HG02870 (cell line): ENCODE measurements around the gene GRHL3.

Experiments used
- ATAC-seq: cut with Tn5 transposase; IDR thresholded peaks from one replicate; pipeline ENCODE4 v1.9.1; 2021; ENCODE audit warnings: mild to moderate bottlenecking, moderate library complexity; ENCODE audit not compliant: unreplicated experiment

The GRHL3 gene

DNA sequence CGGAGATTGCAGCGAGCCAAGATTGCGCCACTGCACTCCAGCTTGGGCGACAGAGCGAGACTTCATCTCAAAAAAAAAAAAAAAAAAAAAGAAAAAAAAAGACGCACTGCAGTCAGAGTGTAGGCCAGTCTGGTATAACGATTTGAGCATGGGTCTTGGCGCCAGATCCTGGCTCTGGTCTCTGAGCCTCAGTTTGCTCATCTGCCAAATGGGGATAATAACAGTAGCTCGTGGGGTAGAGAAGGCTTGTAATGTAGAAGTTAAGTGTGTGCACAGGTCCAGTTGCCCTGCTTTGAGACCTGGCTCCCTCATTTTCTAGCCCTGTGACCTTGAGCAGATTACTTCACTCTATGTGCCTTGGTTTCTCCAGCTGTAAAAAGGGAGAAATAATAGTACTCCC is 26.3 kb upstream of the GRHL3 start:
- ATAC-seq: no peak

DNA sequence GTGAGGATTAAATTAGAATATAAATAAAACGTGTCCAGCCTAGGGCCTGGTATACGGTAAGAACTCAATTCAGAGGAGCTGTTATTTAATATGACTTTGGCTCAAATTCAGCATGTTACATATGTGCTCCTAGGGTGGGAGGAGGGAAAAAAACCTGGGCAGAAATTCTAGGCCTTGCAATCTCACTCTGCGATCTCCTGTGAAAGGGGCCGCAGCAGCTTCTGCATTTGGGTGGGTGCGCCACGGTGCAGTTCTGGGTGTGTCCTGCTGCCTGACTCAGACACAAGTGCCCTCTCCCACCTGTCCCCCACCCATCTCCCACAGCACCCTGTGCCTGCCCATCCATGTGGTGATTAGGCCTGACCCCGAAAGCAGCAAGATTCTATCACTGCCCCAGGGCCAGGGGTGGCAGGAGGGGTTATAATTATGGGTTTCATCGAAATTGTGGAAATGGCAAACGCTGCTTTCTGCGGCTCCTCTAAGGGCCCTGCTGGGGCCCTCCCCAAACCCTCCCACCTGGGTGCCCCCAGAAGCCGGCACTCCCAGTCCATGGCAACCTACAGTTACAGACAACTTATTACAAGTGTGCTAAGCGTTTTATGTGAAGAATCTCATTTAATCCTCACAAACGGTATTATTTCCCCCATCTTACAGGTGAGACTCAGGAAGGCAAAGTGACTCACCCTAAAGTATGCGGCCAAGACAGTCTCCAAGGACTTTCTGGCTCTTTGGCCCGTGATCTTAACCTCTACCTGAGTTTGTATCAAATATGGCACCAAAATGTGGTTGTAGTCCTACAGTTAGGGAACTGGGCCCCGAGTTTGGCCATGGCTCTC is 25.5 kb upstream of the GRHL3 start:
- ATAC-seq: no peak

DNA sequence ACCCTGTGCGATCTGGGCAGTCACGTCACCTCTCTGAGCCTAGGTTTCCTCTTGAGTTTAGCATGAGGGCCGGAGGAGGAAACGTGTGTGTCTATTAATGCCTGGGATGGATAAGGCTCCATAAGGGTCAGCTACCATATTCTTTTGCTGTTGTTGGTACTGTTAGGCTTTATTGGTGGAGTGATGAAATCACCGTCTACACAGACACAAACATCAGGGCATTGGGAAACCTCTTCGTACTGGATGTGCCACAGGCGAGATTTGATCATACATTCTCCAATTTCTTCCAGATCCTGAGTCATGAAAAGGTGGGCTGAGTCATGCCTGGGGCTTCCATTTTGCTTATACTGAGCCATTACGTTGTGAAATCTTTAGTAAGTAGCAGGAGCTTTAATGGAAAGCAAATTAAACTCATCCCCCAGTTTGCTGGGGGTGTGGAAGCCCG is 24.9 kb upstream of the GRHL3 start:
- no peak for ATAC-seq

DNA sequence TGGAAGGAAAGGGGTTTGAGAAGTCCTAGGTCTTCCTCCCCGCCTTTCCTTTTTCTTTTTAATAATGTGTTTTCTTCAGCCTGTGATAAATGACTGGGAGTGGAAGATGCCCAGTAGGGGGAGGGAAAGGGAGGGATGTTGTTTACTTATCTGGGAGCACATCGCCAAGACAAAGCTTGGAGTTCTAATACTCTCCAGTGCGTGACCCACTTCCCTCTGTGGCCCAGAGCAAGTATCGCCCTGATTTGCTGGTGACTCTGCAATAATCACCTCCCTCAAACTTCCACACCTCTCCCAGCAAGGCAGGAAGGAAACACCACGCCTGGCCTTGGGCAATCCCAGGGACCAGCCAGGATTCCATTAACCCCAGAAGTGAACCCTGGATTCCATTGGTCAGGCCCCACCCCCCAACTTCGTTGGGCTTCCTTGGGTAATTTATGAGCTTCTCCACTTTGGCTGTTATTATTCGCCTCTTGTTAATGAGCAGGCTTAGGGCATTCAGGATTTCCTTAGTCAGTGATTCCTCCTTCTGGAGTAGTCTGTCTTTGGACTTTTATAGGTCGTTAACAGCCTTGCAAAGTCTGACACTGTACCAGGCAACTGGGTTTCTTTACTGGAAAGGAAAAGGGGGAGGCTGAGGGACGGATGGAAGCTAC is 24.3 kb upstream of the GRHL3 start:
- ATAC-seq: no peak

DNA sequence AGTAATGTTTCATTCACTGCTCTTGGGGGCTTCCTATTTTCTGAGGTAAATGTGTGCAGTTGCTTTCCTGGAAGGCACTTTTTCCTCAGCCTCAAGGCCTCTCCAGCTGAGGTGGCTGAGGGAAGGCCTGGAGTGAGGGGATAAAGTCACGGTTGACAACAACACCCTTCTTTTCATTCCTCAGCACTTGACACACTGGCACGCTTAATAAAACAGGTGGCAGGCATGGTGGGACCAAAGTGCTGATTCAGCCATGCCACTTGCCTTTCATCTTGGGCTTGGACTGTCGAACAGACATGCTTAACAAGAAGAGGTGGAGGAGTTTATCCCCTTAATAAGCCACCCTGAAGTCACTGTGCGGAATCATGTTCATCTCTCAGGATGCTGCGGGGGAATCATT is 23.6 kb upstream of the GRHL3 start:
- no peak for ATAC-seq

DNA sequence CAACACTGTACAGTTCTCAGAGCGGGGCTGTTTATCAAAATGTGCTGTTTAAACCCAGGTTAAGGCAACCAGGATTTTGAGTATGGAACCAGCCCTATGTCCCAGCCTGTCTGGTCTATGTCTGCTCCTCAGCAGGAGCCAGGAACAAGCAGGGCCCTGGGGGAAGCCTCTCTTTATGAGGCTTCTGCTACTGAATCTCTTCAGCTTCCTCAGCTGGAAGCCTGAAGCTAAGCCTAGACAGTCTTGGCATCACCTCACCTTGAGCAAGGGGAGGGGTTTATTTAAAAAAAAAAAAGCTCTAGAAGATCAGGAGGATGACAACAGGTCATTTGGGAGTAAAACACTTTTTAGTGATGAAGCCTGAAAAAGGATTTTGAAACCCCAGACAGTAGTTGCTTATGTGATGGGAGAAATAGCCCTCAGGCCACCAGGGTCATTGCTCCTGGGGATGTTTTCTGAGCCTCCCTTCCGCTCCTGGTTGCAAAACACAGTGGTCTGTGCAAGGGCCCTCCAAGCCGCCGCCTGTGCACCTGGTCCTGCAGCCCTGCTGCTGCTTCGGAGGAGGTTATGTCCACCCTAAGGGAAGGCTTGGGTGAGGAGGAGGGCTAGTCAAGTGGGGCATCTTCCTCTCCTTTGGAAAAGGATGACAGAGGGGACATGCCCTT is 21.8 kb upstream of the GRHL3 start:
- no peak for ATAC-seq

DNA sequence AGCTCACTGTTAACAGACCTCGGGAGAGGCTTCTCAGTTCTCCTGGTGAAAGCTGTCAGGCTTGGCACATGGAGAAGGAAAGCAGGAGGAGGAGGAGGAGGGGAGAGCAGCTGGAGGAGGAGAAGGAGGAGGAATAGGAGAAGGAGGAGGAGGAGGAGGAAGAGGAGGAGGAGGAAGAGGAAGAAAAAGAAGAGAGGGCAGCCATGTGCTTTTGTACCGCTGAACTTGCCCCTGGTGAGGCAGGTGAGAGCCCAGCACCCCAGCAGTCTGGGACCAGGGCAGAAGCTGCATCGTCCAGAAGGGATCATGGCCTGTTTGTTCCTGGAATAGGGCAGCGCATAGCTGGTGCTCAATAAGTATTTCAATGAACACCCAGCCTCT is 21.3 kb upstream of the GRHL3 start:
- no peak for ATAC-seq

DNA sequence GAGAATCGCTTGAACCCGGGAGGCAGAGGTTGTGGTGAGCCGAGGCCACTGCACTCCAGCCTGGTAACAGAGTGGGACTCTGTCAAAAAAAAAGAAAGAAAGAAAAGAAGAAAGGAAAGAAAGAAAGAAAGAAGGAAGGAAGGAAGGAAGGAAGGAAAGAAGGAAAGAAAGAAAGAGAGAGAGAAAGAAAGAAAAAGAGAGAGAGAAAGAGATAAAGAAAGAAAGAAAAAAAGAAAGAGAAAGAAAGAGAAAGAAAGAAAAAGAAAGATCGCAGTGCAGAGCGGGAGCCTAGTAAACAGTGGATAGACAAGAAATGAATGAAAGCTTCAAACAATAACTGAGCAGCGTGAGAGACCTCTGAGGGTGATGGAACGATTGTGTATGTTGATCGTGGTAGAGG is 20.6 kb upstream of the GRHL3 start:
- no peak for ATAC-seq

DNA sequence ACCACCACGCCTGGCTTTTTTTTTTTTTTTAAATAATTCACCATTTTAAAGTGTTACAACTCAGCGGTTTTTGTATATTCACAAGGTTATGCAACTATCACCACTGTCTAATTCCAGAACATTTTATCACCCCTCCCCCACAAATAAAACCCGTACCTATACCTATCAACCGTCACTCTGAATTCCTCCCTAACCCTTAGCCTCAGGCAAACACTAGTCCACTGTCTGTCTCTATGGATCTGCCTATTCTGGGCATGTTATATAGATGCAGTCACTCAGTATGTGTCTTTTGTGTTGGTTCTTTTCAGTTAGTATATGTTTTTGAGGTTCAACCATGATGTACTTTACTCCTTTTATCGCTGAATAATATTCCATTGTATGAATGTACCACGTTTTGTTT is 19.3 kb upstream of the GRHL3 start:
- no peak for ATAC-seq

DNA sequence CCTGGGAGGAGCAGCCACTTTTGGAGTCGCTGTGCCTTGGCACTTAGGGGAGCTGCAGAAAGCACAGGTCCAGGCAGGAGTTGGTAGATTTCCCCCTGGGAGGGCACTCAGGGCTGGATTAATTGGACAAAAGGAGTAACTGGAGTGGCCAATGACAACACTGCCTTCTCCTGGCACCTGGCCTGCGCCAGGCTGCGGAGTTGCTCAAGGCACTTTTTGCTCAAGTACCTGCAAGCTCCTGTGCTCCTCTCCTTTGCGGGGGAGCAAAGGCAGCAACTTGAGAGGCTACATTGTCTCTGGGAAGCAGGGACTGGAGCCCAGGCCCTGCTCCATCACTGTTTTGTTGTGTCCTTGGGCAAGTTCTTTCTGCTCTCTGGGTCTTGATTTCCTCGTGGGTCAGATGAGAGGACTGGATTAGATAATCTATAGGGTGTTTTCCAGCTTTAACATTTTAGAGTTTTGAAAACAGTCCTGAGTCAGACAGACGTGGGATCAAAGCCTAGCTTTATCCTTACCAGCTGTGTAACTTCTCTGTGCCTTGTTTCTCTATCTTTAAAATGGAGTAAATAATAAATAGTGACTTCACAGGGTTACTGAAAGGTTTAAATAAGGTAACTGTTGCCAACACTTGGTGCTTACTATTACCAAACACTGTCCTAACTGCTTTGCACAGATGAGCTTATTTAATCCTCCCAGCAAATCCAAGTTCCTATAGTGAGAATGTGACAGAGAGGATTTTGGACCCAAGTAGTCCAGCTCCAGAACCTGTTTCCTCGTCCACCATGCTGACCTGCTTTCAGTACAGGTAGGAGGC is 18.0 kb upstream of the GRHL3 start:
- ATAC-seq: no peak

DNA sequence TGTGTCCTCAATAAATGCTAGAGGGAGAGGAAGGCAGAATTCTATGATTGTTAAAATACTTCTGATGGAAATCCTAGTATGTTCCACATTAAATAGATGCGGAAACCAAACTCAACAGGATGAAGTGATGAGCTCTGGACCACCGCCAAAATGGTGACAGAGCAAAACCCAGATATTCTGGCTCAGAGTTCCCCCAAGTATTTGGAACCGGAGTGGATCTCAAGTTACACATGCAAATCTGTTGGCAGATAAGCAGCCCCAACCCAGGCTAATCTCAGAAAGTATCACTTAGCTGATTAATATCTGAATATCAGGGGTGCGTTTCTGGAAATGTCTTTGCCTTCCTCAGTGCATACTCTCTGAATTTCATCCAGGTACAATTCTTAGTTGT is 17.4 kb upstream of the GRHL3 start:
- ATAC-seq: no peak

DNA sequence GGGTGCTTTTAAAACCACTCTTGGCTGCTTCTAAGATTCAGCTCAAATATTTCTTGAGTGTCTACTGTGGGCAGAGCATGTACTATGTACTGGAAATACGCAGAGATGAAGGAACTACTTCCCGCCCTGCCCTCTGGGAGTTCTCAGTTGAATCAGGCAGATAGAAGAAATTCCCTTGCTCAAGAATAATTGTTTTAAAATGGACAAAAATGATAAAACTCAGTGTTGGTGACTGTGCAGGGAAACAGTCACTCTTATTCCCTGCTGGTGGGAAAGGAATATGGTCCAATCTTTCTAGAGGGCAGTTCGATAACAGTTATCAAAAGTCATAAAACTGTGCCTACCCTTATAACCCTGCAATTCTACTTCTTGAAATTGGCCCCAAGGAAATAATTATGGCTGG is 16.9 kb upstream of the GRHL3 start:
- ATAC-seq: no peak

DNA sequence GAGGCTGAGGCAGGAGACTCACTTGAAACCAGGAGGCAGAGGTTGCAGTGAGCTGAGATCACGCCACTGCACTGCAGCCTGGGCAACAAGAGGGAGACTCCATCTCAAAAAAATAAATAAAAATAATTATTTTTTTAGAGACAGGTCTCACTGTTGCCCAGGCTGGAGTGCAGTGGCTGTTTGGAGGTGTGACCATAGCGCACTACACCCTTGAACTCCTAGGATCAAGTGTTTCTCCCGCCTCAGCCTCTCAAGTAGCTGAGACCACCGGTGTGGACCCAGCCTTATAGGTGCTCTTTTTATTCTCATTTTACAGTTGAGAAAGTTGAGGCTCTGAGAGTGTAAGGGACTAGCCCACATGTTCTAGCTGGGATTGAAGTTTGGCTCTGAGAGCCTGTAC is 15.6 kb upstream of the GRHL3 start:
- ATAC-seq: no peak

DNA sequence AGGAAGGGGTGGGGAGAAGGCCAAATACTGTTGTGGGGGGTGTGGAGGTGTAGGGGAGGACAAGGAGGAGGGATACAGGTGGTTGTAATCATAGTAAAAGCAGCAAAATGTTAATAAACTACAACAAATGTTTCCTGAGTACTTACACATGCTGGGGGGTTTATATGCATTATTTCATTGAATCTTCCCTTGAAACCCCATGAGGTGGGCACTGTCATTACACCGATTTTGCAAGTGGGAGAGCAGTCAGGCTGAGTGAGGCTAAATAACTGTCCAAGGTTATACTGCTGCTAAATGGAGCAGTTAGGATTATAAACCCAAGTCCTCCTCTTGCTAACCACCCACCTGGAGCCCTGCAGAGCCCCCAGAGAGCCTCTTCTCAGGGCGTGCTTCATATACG is 14.4 kb upstream of the GRHL3 start:
- no peak for ATAC-seq

DNA sequence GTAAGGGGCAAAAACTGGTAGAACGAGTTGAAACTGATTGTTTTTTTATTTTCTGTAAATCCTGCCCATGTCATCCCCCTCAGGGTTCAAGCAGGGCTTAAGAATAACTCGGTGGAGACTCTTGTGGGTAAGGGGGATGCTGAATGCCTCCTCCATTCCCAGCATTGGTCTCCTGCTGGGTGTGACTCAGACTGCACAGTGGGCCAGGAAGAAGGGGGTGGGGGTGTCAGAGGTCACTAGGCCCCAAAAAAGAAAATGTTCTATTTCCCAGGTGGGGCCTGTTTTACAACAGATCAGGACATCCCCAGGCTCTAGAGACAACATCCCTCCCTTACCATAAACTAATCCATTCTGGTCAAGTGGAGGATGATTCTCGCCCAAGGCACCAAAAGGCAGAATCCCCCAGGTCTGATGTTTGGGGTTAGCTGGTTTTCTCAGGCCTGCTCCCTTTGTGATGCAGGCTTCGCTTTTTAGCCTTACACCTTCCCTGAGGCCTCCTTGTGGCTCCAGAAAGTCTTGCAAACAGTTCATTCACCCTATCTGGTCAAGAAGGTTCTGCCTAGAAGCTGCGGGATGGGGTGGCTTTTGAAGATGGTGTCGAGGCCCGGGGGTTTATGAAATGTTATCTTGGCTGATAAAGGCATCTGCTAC is 10.7 kb upstream of the GRHL3 start:
- ATAC-seq: no peak

DNA sequence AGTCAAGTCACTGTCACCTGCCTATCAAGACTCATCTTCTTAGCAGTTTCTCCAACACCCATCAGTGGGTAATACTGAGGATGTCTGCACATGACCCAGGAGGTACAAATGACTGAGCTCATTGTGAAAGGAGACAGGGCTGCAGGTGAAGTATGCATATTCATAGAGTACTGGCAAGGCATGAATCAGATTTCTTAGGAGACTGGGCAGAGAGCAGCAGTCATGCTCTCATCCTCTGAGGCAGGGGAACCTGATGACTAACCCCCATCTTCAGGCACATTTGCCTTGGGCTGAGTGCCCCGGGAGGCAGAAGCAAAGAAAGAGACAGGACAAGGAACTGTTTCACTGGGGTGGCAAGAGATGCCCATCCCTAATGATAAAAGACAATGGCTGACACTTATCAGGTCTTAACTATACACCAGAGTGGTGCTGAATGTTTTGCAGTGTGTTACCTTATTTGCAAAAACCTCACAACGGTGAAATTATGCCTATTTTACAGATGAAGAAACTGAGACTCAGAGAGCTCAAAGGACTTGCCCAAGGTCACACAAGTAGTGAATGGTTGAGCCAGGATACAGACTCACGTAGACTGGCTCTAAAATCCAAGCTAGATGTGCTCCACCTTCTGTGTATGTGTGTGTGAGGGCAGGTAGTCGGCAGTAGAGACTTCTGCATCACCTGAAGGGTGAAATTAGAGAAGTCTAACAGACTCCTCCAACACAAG is 9.2 kb upstream of the GRHL3 start:
- ATAC-seq: no peak

DNA sequence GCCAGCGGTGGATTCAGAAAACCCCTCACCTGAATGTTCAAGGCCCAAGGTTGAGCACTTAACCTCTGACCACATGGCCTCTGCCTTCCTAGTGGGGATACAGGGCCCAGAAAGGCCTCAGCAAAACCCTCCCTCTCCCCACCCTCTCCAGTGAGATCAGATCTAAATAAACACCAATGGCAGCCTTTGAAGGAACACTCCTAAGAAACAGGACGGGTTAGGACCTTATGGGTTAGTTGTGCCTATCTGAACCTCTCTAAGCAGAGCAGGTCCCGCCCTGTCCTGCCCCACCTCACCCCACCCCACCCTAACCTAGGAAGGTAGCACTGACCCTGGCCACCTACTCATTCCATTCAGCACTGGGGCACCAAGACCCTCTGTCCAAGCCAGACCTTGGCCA is 7.9 kb upstream of the GRHL3 start:
- ATAC-seq: no peak

DNA sequence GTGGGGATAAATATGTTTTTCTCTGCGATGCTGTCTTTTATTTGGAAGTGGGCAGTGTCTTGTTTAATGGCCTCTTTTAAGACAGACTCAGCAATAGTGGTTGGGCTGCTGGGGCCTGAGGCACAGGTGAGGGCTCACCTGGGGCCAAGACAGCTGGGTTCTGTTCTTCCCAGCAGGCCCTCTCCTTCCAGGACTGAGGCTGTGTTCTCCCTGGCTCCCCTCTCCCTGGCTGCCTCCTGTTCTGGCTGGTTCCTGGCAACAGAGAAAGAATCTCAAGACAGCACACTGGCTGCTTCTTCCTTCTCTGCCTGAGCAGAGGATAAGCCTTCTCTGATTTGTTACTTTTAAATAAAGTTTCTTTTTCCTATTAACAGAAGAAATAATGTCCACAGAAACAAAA is 7.4 kb upstream of the GRHL3 start:
- ATAC-seq: no peak

DNA sequence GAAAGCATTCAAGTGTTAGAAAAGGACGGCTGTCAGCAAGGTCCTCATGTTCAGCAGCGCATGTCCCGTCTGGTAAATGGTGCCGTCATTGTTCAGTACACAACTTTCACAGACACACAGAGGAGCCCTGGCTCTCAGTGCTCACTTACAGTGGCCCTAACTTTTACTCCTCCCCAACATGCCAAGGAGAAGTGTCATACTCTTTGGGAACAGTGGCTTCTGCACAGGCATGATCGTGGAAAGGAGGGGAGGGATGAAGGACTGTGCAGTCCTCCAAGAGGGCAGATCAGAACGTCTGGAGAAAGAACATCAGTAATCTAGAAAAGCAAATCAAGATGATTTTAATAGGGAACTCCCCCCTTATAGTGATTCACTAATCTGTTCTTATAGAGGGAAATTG is 3.8 kb upstream of the GRHL3 start:
- no peak for ATAC-seq

DNA sequence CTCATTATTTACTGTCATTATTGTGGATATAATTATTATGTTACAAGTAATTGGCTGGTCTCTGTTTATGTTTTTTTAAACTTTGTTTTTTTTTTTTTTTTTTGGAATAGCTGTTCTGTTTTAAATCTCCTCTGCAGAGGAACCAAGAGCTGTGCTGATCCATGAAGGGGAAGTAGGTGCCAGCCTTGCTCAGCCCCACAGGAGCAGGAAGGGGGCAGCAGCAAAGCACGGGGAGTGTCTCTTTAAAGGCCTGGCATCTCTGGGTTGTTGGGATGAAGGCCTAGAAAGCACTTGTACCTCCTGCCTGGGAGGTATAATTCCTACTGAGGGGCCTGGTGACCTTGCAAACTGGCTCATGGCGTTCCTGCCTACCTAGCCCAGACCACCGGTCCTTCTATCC is 2.5 kb upstream of the GRHL3 start:
- no peak for ATAC-seq
